BE2C (cell line): ENCODE data around the gene TMEM225B.

ENCODE experiments used
- DNase-seq: peaks from one replicate; pipeline ENCODE4 v3.0.0-alpha.2; 2020
- H3K27me3 ChIP-seq: fragments of 250-450 bp; sonication (Bioruptor Pico); 2 replicates; pipeline ENCODE4 v1.5.1; 2020; ENCODE audit warnings: mild to moderate bottlenecking
- H3K36me3 ChIP-seq: fragments of 250-450 bp; sonication (Bioruptor Pico); 2 replicates; pipeline ENCODE4 v1.5.1; 2020; ENCODE audit warnings: mild to moderate bottlenecking
- H3K4me1 ChIP-seq: fragments of 250-450 bp; sonication (Bioruptor Pico); 2 replicates; pipeline ENCODE4 v1.5.1; 2020
- H3K4me3 ChIP-seq: 2 replicates; pipeline ENCODE4 v1.5.1; 2011; ENCODE audit warnings: low read depth, low read length
- H3K9me3 ChIP-seq: fragments of 250-450 bp; sonication (Bioruptor Pico); 2 replicates; pipeline ENCODE4 v1.5.1; 2020
- TF ChIP-seq, protein P1 (sequence below): IDR thresholded peaks from 2 replicates; pipeline ENCODE4 v1.5.1; 2012; ENCODE audit warnings: mild to moderate bottlenecking, low read depth, low read length

The TMEM225B gene

DNA sequence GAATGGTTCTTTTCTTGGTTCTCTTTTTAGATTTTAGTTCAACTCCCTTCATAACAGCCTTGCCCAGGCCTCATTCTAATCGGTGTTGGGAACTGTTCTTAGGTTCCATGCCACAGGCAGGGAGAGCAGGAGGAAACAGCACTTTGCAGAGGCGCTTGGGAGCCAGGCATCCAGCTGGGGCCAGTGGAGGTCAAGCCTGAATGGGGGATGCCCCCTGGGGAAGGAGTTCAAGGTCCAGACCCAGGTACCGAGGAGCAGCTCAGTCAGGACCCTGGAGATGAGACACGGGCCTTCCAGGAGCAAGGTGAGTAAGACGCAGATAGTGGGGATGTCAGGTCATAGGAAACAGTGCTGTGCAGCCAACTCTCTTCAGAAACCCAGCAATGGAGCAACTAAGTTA is 23.2 kb downstream of the TMEM225B start:
- Histone ChIP-seq H3K27me3 (no peaks in the 10 kb centered on the region), H3K4me3 (no peak overlapping the region), H3K9me3 (no peaks in the 10 kb centered on the region), H3K36me3 (peaks cover 75% of the 10 kb centered on the region), H3K4me1 (no peaks in the 10 kb centered on the region)
- TF ChIP-seq, protein P1, sequence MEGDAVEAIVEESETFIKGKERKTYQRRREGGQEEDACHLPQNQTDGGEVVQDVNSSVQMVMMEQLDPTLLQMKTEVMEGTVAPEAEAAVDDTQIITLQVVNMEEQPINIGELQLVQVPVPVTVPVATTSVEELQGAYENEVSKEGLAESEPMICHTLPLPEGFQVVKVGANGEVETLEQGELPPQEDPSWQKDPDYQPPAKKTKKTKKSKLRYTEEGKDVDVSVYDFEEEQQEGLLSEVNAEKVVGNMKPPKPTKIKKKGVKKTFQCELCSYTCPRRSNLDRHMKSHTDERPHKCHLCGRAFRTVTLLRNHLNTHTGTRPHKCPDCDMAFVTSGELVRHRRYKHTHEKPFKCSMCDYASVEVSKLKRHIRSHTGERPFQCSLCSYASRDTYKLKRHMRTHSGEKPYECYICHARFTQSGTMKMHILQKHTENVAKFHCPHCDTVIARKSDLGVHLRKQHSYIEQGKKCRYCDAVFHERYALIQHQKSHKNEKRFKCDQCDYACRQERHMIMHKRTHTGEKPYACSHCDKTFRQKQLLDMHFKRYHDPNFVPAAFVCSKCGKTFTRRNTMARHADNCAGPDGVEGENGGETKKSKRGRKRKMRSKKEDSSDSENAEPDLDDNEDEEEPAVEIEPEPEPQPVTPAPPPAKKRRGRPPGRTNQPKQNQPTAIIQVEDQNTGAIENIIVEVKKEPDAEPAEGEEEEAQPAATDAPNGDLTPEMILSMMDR = no peak
- DNase-seq = no peak

DNA sequence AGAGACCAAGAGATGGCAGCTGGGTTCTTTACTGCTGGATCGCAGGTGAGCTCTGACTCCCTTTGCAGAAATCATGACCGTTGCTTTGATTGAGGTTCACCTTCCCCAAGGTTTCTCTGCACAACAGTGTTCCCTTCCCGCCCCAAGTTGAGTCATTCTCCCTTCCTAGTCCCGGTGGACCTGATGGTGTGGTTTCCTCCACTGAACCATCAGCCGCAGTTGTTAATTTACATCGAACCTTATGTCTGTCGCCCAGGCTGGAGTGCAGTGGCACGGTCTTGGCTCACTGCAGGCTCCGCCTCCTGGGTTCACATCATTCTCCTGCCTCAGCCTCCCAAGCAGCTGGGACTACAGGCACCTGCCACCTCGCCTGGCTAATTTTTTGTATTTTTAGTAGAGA is 24.5 kb downstream of the TMEM225B start:
- TF ChIP-seq, protein P1 = no peak
- DNase-seq = no peak
- Histone ChIP-seq H3K27me3 (no peaks in the 10 kb centered on the region), H3K4me1 (no peaks in the 10 kb centered on the region), H3K4me3 (no peak overlapping the region), H3K9me3 (no peaks in the 10 kb centered on the region), H3K36me3 (peaks cover 89% of the 10 kb centered on the region)

DNA sequence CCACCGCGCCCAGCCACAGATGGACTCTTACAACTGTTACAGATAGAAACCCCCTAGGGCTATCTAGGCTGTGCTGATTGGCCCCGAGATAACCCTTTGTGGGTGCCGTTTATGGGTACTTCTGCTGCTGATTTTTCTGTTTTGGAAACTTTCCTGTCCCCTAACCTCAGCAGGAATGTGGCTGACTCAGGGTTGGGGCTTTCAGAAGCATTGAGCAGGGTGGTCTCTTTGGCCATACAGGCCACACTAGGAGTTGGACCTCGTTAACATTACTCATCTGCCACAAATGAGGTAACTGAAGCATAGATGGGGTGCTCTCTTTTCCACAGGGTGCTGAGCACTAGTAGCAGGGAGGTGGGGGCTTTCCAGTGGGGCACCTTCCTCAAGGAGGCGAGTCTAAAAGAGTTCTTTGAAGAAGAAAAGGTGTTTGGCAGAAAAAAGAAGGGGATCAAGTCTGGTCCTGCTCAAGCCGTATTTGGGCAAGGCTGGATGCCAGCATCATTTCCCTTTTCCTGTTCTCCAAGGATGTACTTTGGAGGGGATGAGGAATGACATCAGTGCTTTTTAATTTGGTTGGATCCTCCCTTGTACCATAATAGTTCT is 25.1 kb downstream of the TMEM225B start:
- Histone ChIP-seq H3K36me3 (peaks cover 95% of the 10 kb centered on the region), H3K9me3 (no peaks in the 10 kb centered on the region), H3K4me1 (no peaks in the 10 kb centered on the region), H3K27me3 (no peaks in the 10 kb centered on the region), H3K4me3 (no peak overlapping the region)
- TF ChIP-seq, protein P1 = no peak
- no peak for DNase-seq

DNA sequence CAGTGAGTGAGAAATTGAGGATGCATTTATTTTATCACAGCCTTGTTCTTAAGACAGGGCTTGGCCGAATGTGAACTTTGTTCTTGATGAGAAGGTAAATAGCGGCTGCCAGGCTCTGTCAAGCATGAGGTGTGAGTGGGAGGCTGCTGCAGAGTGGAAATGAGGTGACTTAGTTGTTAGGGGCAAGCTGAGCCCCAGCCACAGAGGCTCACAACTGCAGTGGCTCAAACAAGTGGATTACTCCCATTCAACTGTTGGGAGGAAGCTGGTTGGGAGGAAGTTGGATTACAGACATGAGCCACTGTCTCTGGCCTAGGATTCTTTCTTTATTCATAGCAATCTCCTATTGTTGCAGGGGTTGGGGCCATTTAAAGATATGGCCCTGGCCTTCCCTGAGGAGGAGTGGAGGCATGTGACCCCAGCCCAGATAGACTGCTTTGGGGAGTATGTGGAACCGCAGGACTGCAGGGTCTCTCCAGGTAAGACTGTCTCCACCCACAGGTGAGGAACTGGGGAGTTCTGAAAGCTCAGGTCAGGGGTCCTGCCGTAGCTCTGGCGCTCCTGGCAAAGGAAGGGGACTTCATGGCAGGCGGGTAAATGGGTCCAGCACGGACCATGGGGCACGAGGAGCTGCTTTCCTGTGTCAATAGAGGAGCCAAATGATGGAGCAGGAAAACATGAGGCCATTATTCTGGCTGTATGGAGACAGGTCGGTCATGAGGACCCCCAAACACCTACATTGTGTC is 25.8 kb downstream of the TMEM225B start:
- DNase-seq = no peak
- H3K4me1 ChIP-seq = no peaks in the 10 kb centered on the region
- H3K4me3 ChIP-seq = no peak overlapping the region

DNA sequence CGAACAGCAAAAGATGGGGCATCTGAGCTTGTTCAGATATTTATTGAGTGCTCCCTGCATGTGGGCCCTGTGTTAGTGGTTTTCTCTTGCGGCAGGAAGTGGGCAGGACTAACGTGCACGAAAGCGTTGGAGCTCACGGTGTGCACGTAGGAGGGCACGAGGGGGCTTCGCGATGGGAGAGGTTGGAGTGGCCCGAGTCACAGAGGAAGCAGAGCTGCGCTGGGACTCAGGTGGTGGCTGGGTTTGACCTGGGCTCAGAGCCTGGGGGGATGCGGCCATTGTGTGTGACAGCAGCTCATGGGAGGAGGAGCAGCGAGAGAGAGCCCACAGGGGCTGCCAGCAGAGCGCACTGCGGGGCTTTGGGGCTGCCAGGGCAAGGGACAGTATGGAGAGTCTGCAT is 26.4 kb downstream of the TMEM225B start:
- no peak for DNase-seq
- Histone ChIP-seq H3K27me3 (no peaks in the 10 kb centered on the region), H3K4me3 (no peak overlapping the region), H3K9me3 (no peaks in the 10 kb centered on the region), H3K36me3 (peaks cover 98% of the 10 kb centered on the region), H3K4me1 (no peaks in the 10 kb centered on the region)
- TF ChIP-seq, protein P1 = no peak

More for the DNA sequence above, 25.8 kb downstream of the TMEM225B start:
- no peaks in the 10 kb centered on the region for H3K27me3 ChIP-seq
- no peaks in the 10 kb centered on the region for H3K9me3 ChIP-seq
- TF ChIP-seq, protein P1 = no peak
- H3K36me3 ChIP-seq = peaks cover 98% of the 10 kb centered on the region

DNA sequence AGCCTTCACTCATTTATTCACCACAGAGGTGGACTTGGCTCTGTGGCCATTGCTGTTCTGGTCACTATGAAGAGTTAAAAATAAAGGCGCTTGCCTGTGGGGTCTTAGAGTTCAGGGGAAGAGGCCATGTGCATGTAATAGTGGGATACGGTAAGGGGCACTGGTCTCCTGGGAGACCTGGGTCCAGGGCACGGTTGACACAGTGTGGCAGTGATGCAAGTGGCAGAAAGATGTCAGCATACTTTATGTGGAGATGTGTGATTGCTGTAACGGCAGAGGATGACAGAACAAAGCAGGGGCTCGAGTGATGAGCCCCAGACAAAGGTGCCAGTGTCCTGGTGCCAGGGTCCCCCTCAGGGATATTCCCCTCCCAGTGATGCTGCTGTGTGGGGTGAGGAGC is 27.3 kb downstream of the TMEM225B start:
- H3K4me1 ChIP-seq = no peaks in the 10 kb centered on the region
- TF ChIP-seq, protein P1 = no peak
- no peak overlapping the region for H3K4me3 ChIP-seq
- H3K27me3 ChIP-seq = no peaks in the 10 kb centered on the region
- no peak for DNase-seq
- H3K36me3 ChIP-seq = peaks cover 98% of the 10 kb centered on the region
- no peaks in the 10 kb centered on the region for H3K9me3 ChIP-seq
